C4-2B (cell line): ENCODE measurements around the gene TK2.

Experiments used
- H3K27ac ChIP-seq: fragments of 450-650 bp; 2 replicates; pipeline ENCODE4 v1.5.1; 2017
- CTCF ChIP-seq: fragments of 450-650 bp; conservative IDR thresholded peaks from 2 replicates; pipeline ENCODE4 v1.5.1; 2017; ENCODE audit warnings: mild to moderate bottlenecking
- ZFX ChIP-seq: fragments of 450-650 bp; IDR thresholded peaks from 2 replicates; pipeline ENCODE4 v1.6.1; 2017

Gene TK2

GRCh38 chr16:66474750-66475199 lies 75.1 kb downstream of the TK2 start:
- peak overlapping the region; percentile 22; the same call in 1 of the 2 replicates for H3K27ac ChIP-seq
- TF ChIP-seq ZFX: no peak
- no peak for TF ChIP-seq CTCF

GRCh38 chr16:66473654-66474519 lies 76.0 kb downstream of the TK2 start:
- TF ChIP-seq ZFX (no peak), CTCF (no peak; the same call in 1 of the 2 replicates)
- H3K27ac ChIP-seq: peak overlapping the region; percentile 44; the same call in 1 of the 2 replicates

GRCh38 chr16:66473051-66473571 lies 76.8 kb downstream of the TK2 start:
- no peak overlapping the region for H3K27ac ChIP-seq
- no peak for TF ChIP-seq CTCF
- TF ChIP-seq ZFX: no peak

- no peak overlapping the region for H3K27ac ChIP-seq
- TF ChIP-seq CTCF (no peak), ZFX (no peak)
Observed at GRCh38 chr16:66471716-66472393, 78.1 kb downstream of the TK2 start.

GRCh38 chr16:66471264-66471663 lies 78.7 kb downstream of the TK2 start:
- TF ChIP-seq ZFX (no peak), CTCF (no peak)
- H3K27ac ChIP-seq: no peak overlapping the region

- no peak overlapping the region for H3K27ac ChIP-seq
- TF ChIP-seq ZFX (no peak), CTCF (no peak)
Observed at GRCh38 chr16:66470556-66470955, 79.4 kb downstream of the TK2 start.

- no peak overlapping the region for H3K27ac ChIP-seq
- no peak for TF ChIP-seq CTCF
- TF ChIP-seq ZFX: no peak
Observed at GRCh38 chr16:66469947-66470546, 79.9 kb downstream of the TK2 start.
